BE2C (cell line): ENCODE measurements around the gene KIAA0825.

Experiments
- DNase-seq: peaks from one replicate; pipeline ENCODE4 v3.0.0-alpha.2; 2020
- H3K27me3 ChIP-seq: fragments of 250-450 bp; sonication (Bioruptor Pico); 2 replicates; pipeline ENCODE4 v1.5.1; 2020; ENCODE audit warnings: mild to moderate bottlenecking
- H3K36me3 ChIP-seq: fragments of 250-450 bp; sonication (Bioruptor Pico); 2 replicates; pipeline ENCODE4 v1.5.1; 2020; ENCODE audit warnings: mild to moderate bottlenecking
- H3K4me1 ChIP-seq: fragments of 250-450 bp; sonication (Bioruptor Pico); 2 replicates; pipeline ENCODE4 v1.5.1; 2020
- H3K4me3 ChIP-seq: 2 replicates; pipeline ENCODE4 v1.5.1; 2011; ENCODE audit warnings: low read depth, low read length
- H3K9me3 ChIP-seq: fragments of 250-450 bp; sonication (Bioruptor Pico); 2 replicates; pipeline ENCODE4 v1.5.1; 2020
- TF ChIP-seq, protein P1 (sequence below): IDR thresholded peaks from 2 replicates; pipeline ENCODE4 v1.5.1; 2012; ENCODE audit warnings: mild to moderate bottlenecking, low read depth, low read length

KIAA0825 gene

DNA sequence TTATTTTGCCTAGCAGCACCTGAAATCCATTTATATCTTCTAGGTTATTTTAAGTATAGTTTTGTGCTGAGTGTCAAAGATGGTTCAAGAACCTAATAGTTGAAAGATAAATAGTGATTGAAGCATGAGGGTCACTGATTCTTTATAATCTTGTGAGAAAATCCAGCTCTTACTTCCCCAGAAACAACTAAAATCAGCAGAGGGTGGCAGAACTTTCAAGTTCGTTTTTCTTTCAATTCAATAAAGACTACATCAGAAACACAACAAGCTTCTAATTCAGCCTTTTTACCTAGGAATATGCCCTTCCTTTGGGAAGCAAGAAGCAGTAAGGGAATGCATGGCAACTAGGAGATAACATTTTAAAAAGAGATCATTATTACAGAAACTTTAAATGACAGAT is 202.6 kb downstream of the KIAA0825 start:
- Histone ChIP-seq H3K27me3 (no peaks in the 10 kb centered on the region), H3K4me1 (no peaks in the 10 kb centered on the region), H3K4me3 (no peak overlapping the region), H3K36me3 (no peaks in the 10 kb centered on the region), H3K9me3 (no peaks in the 10 kb centered on the region)
- DNase-seq: no peak
- TF ChIP-seq, protein P1, sequence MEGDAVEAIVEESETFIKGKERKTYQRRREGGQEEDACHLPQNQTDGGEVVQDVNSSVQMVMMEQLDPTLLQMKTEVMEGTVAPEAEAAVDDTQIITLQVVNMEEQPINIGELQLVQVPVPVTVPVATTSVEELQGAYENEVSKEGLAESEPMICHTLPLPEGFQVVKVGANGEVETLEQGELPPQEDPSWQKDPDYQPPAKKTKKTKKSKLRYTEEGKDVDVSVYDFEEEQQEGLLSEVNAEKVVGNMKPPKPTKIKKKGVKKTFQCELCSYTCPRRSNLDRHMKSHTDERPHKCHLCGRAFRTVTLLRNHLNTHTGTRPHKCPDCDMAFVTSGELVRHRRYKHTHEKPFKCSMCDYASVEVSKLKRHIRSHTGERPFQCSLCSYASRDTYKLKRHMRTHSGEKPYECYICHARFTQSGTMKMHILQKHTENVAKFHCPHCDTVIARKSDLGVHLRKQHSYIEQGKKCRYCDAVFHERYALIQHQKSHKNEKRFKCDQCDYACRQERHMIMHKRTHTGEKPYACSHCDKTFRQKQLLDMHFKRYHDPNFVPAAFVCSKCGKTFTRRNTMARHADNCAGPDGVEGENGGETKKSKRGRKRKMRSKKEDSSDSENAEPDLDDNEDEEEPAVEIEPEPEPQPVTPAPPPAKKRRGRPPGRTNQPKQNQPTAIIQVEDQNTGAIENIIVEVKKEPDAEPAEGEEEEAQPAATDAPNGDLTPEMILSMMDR: no peak

DNA sequence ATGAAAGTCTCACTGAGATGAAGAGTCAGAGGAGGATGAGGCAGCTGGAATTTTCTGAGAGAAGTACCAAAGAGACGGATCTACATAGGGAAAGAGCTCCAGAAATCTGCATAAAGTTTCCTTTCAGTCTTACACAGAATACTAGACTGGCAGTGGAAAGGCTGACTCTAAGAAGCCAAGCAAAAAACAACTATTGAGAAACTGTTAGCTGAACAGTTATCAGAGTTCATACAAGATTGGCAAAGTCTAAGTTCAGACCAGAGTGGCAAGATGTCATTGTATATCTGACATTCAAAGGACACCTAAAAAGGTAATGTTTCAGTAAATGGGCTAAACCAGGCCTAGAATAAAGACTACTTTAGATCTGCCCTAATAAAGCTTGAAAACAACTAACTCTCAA is 209.0 kb downstream of the KIAA0825 start:
- no peak for DNase-seq
- H3K9me3 ChIP-seq: no peaks in the 10 kb centered on the region
- no peaks in the 10 kb centered on the region for H3K27me3 ChIP-seq
- TF ChIP-seq, protein P1: no peak
- no peaks in the 10 kb centered on the region for H3K36me3 ChIP-seq
- peaks cover 2% of the 10 kb centered on the region; the same call in 1 of the 2 replicates for H3K4me1 ChIP-seq
- H3K4me3 ChIP-seq: no peak overlapping the region

DNA sequence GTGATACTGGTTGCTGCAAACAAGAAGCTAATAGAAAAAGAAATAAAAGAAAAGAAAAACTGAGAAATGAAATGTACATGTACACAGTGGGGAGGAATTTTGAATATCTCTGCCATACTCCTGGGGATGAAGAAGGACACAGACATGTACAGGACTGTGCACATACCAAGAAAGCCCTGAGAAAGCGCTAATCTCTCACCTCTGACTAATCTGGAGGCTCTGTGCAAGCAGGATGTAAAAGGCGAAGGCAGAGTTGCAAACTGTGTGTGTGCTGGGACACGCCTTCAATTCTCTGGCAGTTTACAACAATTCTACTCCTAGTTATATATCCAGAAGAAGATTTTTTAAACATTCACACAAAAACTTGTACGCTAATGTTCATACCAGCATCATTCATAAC is 211.4 kb downstream of the KIAA0825 start:
- TF ChIP-seq, protein P1: no peak
- DNase-seq: no peak
- no peaks in the 10 kb centered on the region for H3K9me3 ChIP-seq
- no peaks in the 10 kb centered on the region for H3K36me3 ChIP-seq
- H3K4me3 ChIP-seq: no peak overlapping the region
- H3K27me3 ChIP-seq: no peaks in the 10 kb centered on the region
- peaks cover 2% of the 10 kb centered on the region; the same call in 1 of the 2 replicates for H3K4me1 ChIP-seq

DNA sequence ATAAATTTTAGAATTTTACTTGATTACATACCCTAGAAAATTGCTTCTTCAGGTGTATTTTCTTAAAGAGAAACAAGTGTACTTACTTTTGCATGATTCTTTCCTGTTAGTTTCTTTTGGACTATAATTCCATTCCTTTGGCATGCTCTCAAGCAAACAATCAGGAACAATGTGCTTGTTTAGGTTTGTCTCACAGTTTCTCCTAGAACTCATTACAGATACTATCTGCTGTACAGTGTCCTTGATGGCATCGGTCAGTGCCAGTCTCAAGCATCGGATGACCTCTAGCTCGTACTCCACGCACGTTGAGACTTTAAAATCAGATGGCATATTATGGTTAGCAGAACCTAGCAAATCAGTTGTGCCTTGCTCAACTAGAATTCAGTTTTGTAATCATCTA is 214.9 kb downstream of the KIAA0825 start:
- no peak for DNase-seq
- no peaks in the 10 kb centered on the region for H3K27me3 ChIP-seq
- TF ChIP-seq, protein P1: no peak

DNA sequence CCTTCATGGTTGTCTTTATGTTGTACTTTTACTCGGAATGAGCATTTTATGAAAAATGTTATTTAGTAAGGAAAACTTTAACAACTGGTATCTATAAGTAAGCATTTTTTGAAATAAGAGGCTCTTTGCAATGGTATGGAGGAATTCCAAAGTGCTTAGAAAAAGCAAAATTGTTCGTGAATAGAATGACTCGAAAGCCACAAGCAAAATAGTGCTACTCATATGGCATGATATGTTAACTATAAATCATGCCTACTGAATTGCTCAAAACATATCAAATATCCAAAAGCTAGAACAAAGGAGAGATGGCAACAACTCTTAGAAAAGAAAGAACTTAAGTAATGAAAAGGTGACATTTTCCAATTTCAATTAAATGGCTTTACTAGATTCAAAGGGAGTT is 216.3 kb downstream of the KIAA0825 start:
- Histone ChIP-seq H3K27me3 (no peaks in the 10 kb centered on the region), H3K4me3 (no peak overlapping the region), H3K9me3 (no peaks in the 10 kb centered on the region), H3K36me3 (no peaks in the 10 kb centered on the region), H3K4me1 (no peaks in the 10 kb centered on the region)
- DNase-seq: no peak
- TF ChIP-seq, protein P1: no peak

More for the DNA sequence above, 214.9 kb downstream of the KIAA0825 start:
- Histone ChIP-seq H3K4me1 (peaks cover 2% of the 10 kb centered on the region; the same call in 1 of the 2 replicates), H3K4me3 (no peak overlapping the region), H3K9me3 (no peaks in the 10 kb centered on the region), H3K36me3 (no peaks in the 10 kb centered on the region)

DNA sequence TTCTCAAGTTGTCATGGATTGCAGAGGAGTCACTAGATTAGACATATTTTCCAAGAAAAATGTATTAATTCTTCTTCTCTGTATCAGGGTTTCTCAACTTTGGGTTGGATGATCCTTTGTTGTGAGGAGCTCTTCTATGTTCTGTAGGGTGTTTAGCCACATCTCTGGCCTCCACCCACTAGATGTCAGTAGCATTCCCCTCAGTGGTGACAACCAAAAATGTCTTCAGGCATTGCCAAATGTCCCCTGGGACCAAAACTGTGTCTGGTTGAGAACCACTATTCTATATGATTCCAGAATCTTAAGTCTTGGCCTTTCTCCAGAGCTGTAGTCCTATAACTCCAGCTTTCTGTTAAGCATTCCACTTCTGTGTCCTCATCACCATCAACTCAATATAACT is 220.9 kb downstream of the KIAA0825 start:
- H3K4me1 ChIP-seq: peaks cover 8% of the 10 kb centered on the region
- H3K27me3 ChIP-seq: no peaks in the 10 kb centered on the region
- TF ChIP-seq, protein P1: peak; percentile 55
- DNase-seq: peak; percentile 63
- no peaks in the 10 kb centered on the region for H3K36me3 ChIP-seq
- H3K9me3 ChIP-seq: no peaks in the 10 kb centered on the region
- no peak overlapping the region for H3K4me3 ChIP-seq
